Astrocyte (in vitro differentiated cells and primary cell): ENCODE results near the gene MAOB. TPM values are rescaled to one million over a fixed set of nuclear protein-coding genes. Genes with fewer than 3 reads are reported as not detected.

ENCODE experiments used
- DNase-seq: peaks from one replicate; pipeline ENCODE4 v3.0.0-alpha.2; 2010; ENCODE audit warnings: low read depth
- FAIRE-seq: peaks from 2 replicates; lab custom pipeline; 2011; peaks lifted over from hg19 to GRCh38; lab: Jason Lieb, UNC
- H2AFZ ChIP-seq: 2 replicates; pipeline ENCODE4 v1.6.0; 2012; ENCODE audit warnings: low read depth, low read length, inconsistent platforms
- H3K27ac ChIP-seq: 2 replicates; pipeline ENCODE4 v1.5.1; 2011; ENCODE audit warnings: low read depth, low read length, inconsistent platforms
- H3K27me3 ChIP-seq: 2 replicates; pipeline ENCODE4 v1.6.0; 2011; ENCODE audit warnings: low read length, inconsistent platforms; ENCODE audit not compliant: insufficient read depth
- H3K36me3 ChIP-seq: 2 replicates; pipeline ENCODE4 v1.5.1; 2011; ENCODE audit warnings: low read length, inconsistent platforms; ENCODE audit not compliant: insufficient read depth
- H3K4me1 ChIP-seq: 2 replicates; pipeline ENCODE4 v1.5.1; 2011; ENCODE audit warnings: low read length, inconsistent platforms; ENCODE audit not compliant: insufficient read depth
- H3K4me2 ChIP-seq: 2 replicates; pipeline ENCODE4 v1.6.0; 2012; ENCODE audit warnings: low read length, inconsistent platforms
- H3K4me3 ChIP-seq: 2 replicates; pipeline ENCODE4 v1.5.1; 2011; ENCODE audit warnings: low read depth, mild to moderate bottlenecking, low read length, inconsistent platforms; ENCODE audit not compliant: insufficient read depth
- H3K79me2 ChIP-seq: 2 replicates; pipeline ENCODE4 v1.6.0; 2012; ENCODE audit warnings: mild to moderate bottlenecking, low read length, inconsistent platforms; ENCODE audit not compliant: insufficient read depth
- H3K9ac ChIP-seq: 2 replicates; pipeline ENCODE4 v1.6.0; 2012; ENCODE audit warnings: mild to moderate bottlenecking, low read length, inconsistent platforms
- H3K9me3 ChIP-seq: 2 replicates; pipeline ENCODE4 v1.5.1; 2012; ENCODE audit warnings: low read depth, mild to moderate bottlenecking, low read length, inconsistent platforms; ENCODE audit not compliant: insufficient read depth
- H4K20me1 ChIP-seq: 2 replicates; pipeline ENCODE4 v1.6.0; 2012; ENCODE audit warnings: low read length, inconsistent platforms; ENCODE audit not compliant: insufficient read depth
- H3K27ac Mint-ChIP-seq: one replicate; pipeline ENCODE4 v1.8.0; 2021; ENCODE audit warnings: mild to moderate bottlenecking, mixed read lengths; ENCODE audit not compliant: unreplicated experiment
- H3K27me3 Mint-ChIP-seq: one replicate; pipeline ENCODE4 v1.8.0; 2021; ENCODE audit warnings: low read depth, mixed read lengths; ENCODE audit not compliant: unreplicated experiment
- H3K36me3 Mint-ChIP-seq: one replicate; pipeline ENCODE4 v1.8.0; 2021; ENCODE audit warnings: low read depth, mixed read lengths; ENCODE audit not compliant: unreplicated experiment
- H3K4me1 Mint-ChIP-seq: one replicate; pipeline ENCODE4 v1.8.0; 2021; ENCODE audit warnings: low read depth, mixed read lengths; ENCODE audit not compliant: unreplicated experiment
- H3K4me3 Mint-ChIP-seq: one replicate; pipeline ENCODE4 v1.8.0; 2021; ENCODE audit warnings: mild to moderate bottlenecking, moderate library complexity, mixed read lengths; ENCODE audit not compliant: unreplicated experiment
- H3K9me3 Mint-ChIP-seq: one replicate; pipeline ENCODE4 v1.8.0; 2021; ENCODE audit warnings: mild to moderate bottlenecking, mixed read lengths; ENCODE audit not compliant: unreplicated experiment
- EZH2 ChIP-seq: IDR thresholded peaks from 2 replicates; pipeline ENCODE4 v1.6.1; 2012; ENCODE audit warnings: mild to moderate bottlenecking, low read length, inconsistent platforms; ENCODE audit not compliant: insufficient read depth
- total RNA-seq: library from RNA; stranded (reverse); gene quantifications from 2 replicates; pipeline ENCODE4 v1.2.1, GENCODE V29; 2021
- TF ChIP-seq, protein P1 (sequence below): IDR thresholded peaks from 2 replicates; pipeline ENCODE4 v1.5.1; 2011; ENCODE audit warnings: low read depth, mild to moderate bottlenecking, inconsistent platforms, low read length, moderate library complexity; ENCODE audit not compliant: insufficient read depth

MAOB gene
- total RNA-seq, 1 donor from 2014 or later: 0.20 TPM

- H3K4me3 ChIP-seq: no peak overlapping the region
- H3K9me3 ChIP-seq: no peaks in the 10 kb centered on the region
- Mint-ChIP-seq H3K4me1 (no peaks in the 10 kb centered on the region), H3K4me3 (no peak overlapping the region), H3K27ac (no peak overlapping the region), H3K27me3 (no peaks in the 10 kb centered on the region), H3K36me3 (no peaks in the 10 kb centered on the region), H3K9me3 (no peaks in the 10 kb centered on the region)
- no peaks in the 10 kb centered on the region for H3K27me3 ChIP-seq
- no peak overlapping the region for H3K27ac ChIP-seq
- DNase-seq (no peak), FAIRE-seq (no peak)
- no peak overlapping the region for H2AFZ ChIP-seq
- H3K4me2 ChIP-seq: no peak overlapping the region
- no peak overlapping the region for H3K9ac ChIP-seq
- TF ChIP-seq, protein P1, sequence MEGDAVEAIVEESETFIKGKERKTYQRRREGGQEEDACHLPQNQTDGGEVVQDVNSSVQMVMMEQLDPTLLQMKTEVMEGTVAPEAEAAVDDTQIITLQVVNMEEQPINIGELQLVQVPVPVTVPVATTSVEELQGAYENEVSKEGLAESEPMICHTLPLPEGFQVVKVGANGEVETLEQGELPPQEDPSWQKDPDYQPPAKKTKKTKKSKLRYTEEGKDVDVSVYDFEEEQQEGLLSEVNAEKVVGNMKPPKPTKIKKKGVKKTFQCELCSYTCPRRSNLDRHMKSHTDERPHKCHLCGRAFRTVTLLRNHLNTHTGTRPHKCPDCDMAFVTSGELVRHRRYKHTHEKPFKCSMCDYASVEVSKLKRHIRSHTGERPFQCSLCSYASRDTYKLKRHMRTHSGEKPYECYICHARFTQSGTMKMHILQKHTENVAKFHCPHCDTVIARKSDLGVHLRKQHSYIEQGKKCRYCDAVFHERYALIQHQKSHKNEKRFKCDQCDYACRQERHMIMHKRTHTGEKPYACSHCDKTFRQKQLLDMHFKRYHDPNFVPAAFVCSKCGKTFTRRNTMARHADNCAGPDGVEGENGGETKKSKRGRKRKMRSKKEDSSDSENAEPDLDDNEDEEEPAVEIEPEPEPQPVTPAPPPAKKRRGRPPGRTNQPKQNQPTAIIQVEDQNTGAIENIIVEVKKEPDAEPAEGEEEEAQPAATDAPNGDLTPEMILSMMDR: no peak
- no peak for TF ChIP-seq EZH2
- no peaks in the 10 kb centered on the region for H4K20me1 ChIP-seq
- H3K36me3 ChIP-seq: no peaks in the 10 kb centered on the region
- H3K4me1 ChIP-seq: no peaks in the 10 kb centered on the region
- no peaks in the 10 kb centered on the region for H3K79me2 ChIP-seq
Measured at GRCh38 chrX:43898406-43899035, 16.3 kb upstream of the MAOB start.

DNA sequence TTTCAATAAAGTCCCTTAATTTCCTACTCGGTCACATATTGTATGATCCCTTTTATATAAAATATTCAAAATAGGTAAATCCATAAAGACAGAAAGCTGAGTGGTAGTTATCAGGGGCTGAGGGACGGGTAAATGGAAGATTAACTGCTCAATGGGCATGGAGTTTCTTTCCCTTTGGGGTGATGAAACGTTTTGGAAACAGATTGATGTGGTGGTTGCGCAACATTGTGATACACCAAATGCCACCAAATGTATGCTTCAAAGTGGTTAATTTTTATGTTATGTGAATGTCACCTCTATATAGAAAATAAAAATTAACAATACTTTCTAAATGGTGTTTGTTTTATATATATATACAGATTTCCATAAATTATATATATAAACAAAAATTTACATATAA lies 15.0 kb upstream of the MAOB start:
- no peak for FAIRE-seq
- H3K9me3 Mint-ChIP-seq: no peaks in the 10 kb centered on the region
- no peaks in the 10 kb centered on the region for H3K4me1 ChIP-seq

More for the DNA sequence above, 15.0 kb upstream of the MAOB start:
- H2AFZ ChIP-seq: no peak overlapping the region
- Mint-ChIP-seq H3K4me3 (no peak overlapping the region), H3K36me3 (no peaks in the 10 kb centered on the region), H3K27ac (no peak overlapping the region), H3K27me3 (no peaks in the 10 kb centered on the region), H3K4me1 (no peaks in the 10 kb centered on the region)
- H3K9ac ChIP-seq: no peak overlapping the region
- no peaks in the 10 kb centered on the region for H3K27me3 ChIP-seq
- H3K4me2 ChIP-seq: no peak overlapping the region
- no peaks in the 10 kb centered on the region for H4K20me1 ChIP-seq
- no peak overlapping the region for H3K4me3 ChIP-seq
- H3K27ac ChIP-seq: no peak overlapping the region
- TF ChIP-seq, protein P1: no peak
- no peak for TF ChIP-seq EZH2
- no peaks in the 10 kb centered on the region for H3K9me3 ChIP-seq
- no peaks in the 10 kb centered on the region for H3K79me2 ChIP-seq
- no peaks in the 10 kb centered on the region for H3K36me3 ChIP-seq
- no peak for DNase-seq
